ENCODE results near the gene TNF. TPM values are rescaled to one million over a fixed set of nuclear protein-coding genes. Genes with fewer than 3 reads are reported as not detected.

The TNF gene
- total and polyA plus RNA-seq, 10 donors, result 5.5 to 18.3 (median 12.5) TPM

GRCh38 chr6:31558631-31559500, 16.5 kb upstream of the TNF start:
- H3K9me3 ChIP-seq, result no peaks in the 10 kb centered on the region
- H3K4me3 ChIP-seq, result peak overlapping the region in 7 of 8 donors; percentile 1 to 64 (median 26)
- intact Hi-C loops (cut with DNase I; ENCODE audit: low total_unique reads), result no loop called here
- WGBS, 5 donors, result 10 to 32% (median 23%) methylated on average over 14 of the region's 14 CpGs
- peak overlapping the region; percentile 75 to 92 (median 90) for H3K27ac ChIP-seq
- DNase-seq, result peak; percentile 88
- TF ChIP-seq POLR2A (IDR thresholded peaks at IDR 0.05), result peak in 1 of 3 donors; percentile 27
- peak in 2 of 3 donors; percentile 67 to 72 for TF ChIP-seq POLR2AphosphoS5 (IDR thresholded peaks at IDR 0.05)
- TF ChIP-seq CTCF (IDR thresholded peaks at IDR 0.05 in 8 of 11, conservative IDR thresholded peaks at IDR 0.05 in 3 of 11), result no peak
- no peaks in the 10 kb centered on the region for H3K27me3 ChIP-seq (replicated peaks in 1 of 7)
- peaks cover 0 to 26% (median 0%) of the 10 kb centered on the region in 6 donors for H3K36me3 ChIP-seq
- peaks cover 76 to 99% (median 84%) of the 10 kb centered on the region in 6 donors for H3K4me1 ChIP-seq

GRCh38 chr6:31559606-31559957, 15.8 kb upstream of the TNF start:
- Histone ChIP-seq H3K4me1 (peaks cover 76 to 99% (median 85%) of the 10 kb centered on the region in 6 donors), H3K9me3 (no peaks in the 10 kb centered on the region), H3K4me3 (peak overlapping the region in 7 of 8 donors; percentile 1 to 64 (median 26)), H3K36me3 (peaks cover 0 to 20% (median 0%) of the 10 kb centered on the region in 6 donors), H3K27me3 (replicated peaks in 1 of 7) (no peaks in the 10 kb centered on the region), H3K27ac (peak overlapping the region; percentile 75 to 92 (median 90))
- intact Hi-C loops (cut with DNase I; ENCODE audit: low total_unique reads), result no loop called here
- TF ChIP-seq POLR2AphosphoS5 (IDR thresholded peaks at IDR 0.05) (no peak), CTCF (IDR thresholded peaks at IDR 0.05 in 8 of 11, conservative IDR thresholded peaks at IDR 0.05 in 3 of 11) (no peak), POLR2A (IDR thresholded peaks at IDR 0.05) (no peak)
- WGBS, 5 donors, result 17 to 31% (median 20%) methylated on average over 4 of the region's 4 CpGs
- no peak for DNase-seq

GRCh38 chr6:31559958-31560696, 15.2 kb upstream of the TNF start:
- 2 to 14% (median 8%) methylated on average over 7 of the region's 7 CpGs for WGBS, 5 donors
- peaks cover 76 to 99% (median 85%) of the 10 kb centered on the region in 6 donors for H3K4me1 ChIP-seq
- TF ChIP-seq POLR2AphosphoS5 (IDR thresholded peaks at IDR 0.05), result peak; percentile 72 to 93 (median 92)
- TF ChIP-seq POLR2A (IDR thresholded peaks at IDR 0.05), result no peak
- peak in 3 of 11 experiments; percentile 7 to 30 (median 22) for TF ChIP-seq CTCF (IDR thresholded peaks at IDR 0.05 in 8 of 11, conservative IDR thresholded peaks at IDR 0.05 in 3 of 11)
- peak overlapping the region in 7 of 8 donors; percentile 4 to 64 (median 26) for H3K4me3 ChIP-seq
- peak overlapping the region; percentile 75 to 92 (median 90) for H3K27ac ChIP-seq
- intact Hi-C loops (cut with DNase I; ENCODE audit: low total_unique reads), result no loop called here
- peaks cover 0 to 20% (median 0%) of the 10 kb centered on the region in 6 donors for H3K36me3 ChIP-seq
- DNase-seq, result peak; percentile 94
- no peaks in the 10 kb centered on the region for H3K9me3 ChIP-seq
- H3K27me3 ChIP-seq (replicated peaks in 1 of 7), result no peaks in the 10 kb centered on the region
